Motor neuron (in vitro differentiated cells): ENCODE data around the gene PCDHA12. TPM values are rescaled to one million over a fixed set of nuclear protein-coding genes. Genes with fewer than 3 reads are reported as not detected.
A peak's percentile ranks its signal among the peaks of the same experiment; 100 is the strongest.
"Not testable (repeated sequence)": the region's sequence is repeated elsewhere in the genome, so short reads cannot be mapped to it uniquely, and the experiment has no call there.

Source experiments
- ATAC-seq, 8 experiments: fragments of 200-7000 bp; cut with Tn5 transposase; replicated peaks in 6 of 8; 2 replicates each; pipeline ENCODE4 v1.8.0; 2021; ENCODE audit warnings: mild to moderate bottlenecking in 8 of 8, moderate library complexity in 8 of 8
- H3K27ac ChIP-seq, 2 donors: fragments of 250-450 bp; sonication (Bioruptor Pico); 2 replicates each; pipeline ENCODE4 v1.9.0; 2021; ENCODE audit warnings: antibody characterized with exemption in 2 of 2, mild to moderate bottlenecking in 2 of 2, moderate library complexity in 1 of 2
- H3K4me1 ChIP-seq, 2 donors: fragments of 250-450 bp; sonication (Bioruptor Pico); replicated peaks in 1 of 2; 2 replicates each; pipeline ENCODE4 v1.6.1; 2021; ENCODE audit warnings: antibody characterized with exemption in 2 of 2, mild to moderate bottlenecking in 2 of 2, moderate library complexity in 1 of 2
- H3K4me3 ChIP-seq, 5 donors: fragments of 250-450 bp; sonication (Bioruptor Pico); 2 replicates each; pipeline ENCODE4 v1.9.0; 2021; ENCODE audit warnings: antibody characterized with exemption in 5 of 5, mild to moderate bottlenecking in 5 of 5, moderate library complexity in 4 of 5
- WGBS, 10 experiments: fragments of 450-650 bp; shearing (Covaris generic); methylation state at CpG; one replicate each; pipeline ENCODE4 v1.0.0; 2022; 5-methylcytosine and 5-hydroxymethylcytosine counted together
- in situ Hi-C, 9 experiments: fragments of 400-800 bp; cut with MboI; loops; one replicate each; pipeline ENCODE4 v1.15.0; 2021; ENCODE audit warnings: low sequenced_read_pairs in 9 of 9, low pct_unique_long_range_greater_than_20kb in 2 of 9; ENCODE audit not compliant: unreplicated experiment in 9 of 9
- total RNA-seq, 8 experiments: library from RNA; unstranded; fragments of 300-600 nt; gene quantifications; 2 replicates each; pipeline versions ENCODE4 v1.2.3 to v1.2.4, GENCODE V29; 2022

The PCDHA12 gene
- 10 to 100 TPM in 2 of 8 experiments, 1 to 10 TPM in 3, under 1 TPM in 2, not detected in 1; 0.13 to 22.5 (median 7.4) TPM for total RNA-seq

- peak in 4 of 8 experiments; percentile 61 to 84 (median 68) for ATAC-seq
- in situ Hi-C loops: loop anchor here in 2 of 9 experiments (10.0 to 25.0 kb wide), 2 partner anchors 162 to 169 kb away; no protein-coding TSS in a partner anchor
- H3K4me3 ChIP-seq: peak within 1 kb of the TSS in 4 of 5 donors; percentile 42 to 69 (median 52)
- no peaks in the 10 kb centered on the region for H3K4me1 ChIP-seq
- H3K27ac ChIP-seq: peak within 1 kb of the TSS in 1 of 2 donors; percentile 79
- WGBS, 10 experiments: 4 to 92% (median 27%) methylated on average over 8 to 36 of the region's 47 CpGs
Measured at GRCh38 chr5:140875085-140876065, at the start of gene PCDHA12. PCDHA12 (plus strand) TSS chr5:140875308; CDS start chr5:140875473, 165 bp downstream.

- Histone ChIP-seq H3K4me1 (no peaks in the 10 kb centered on the region), H3K4me3 (peak within 1 kb of the TSS in 1 of 5 donors; percentile 1), H3K27ac (no peak within 1 kb of the TSS)
- in situ Hi-C loops: no loop called here
- WGBS, 10 experiments: 0 to 96% (median 78%) methylated on average over 6 to 25 of the region's 27 CpGs; no CpG with 5 or more reads in 1 of the 10 experiments
- peak in 2 of 8 experiments; percentile 47 to 76 for ATAC-seq
Measured at GRCh38 chr5:140827704-140828361, 47.3 kb upstream of the PCDHA12 start, which contains the start of gene PCDHA6. PCDHA6 (plus strand) TSS chr5:140827960; CDS start chr5:140828092, 132 bp downstream.

GRCh38 chr5:140828362-140828737 lies 46.8 kb upstream of the PCDHA12 start:
- Histone ChIP-seq H3K4me1 (no peaks in the 10 kb centered on the region), H3K4me3 (peak overlapping the region in 1 of 5 donors; percentile 1), H3K27ac (no peak overlapping the region)
- in situ Hi-C loops: no loop called here
- ATAC-seq: peak in 1 of 8 experiments; percentile 24
- WGBS, 10 experiments: 0 to 96% (median 93%) methylated on average over 1 to 5 of the region's 18 CpGs; no CpG with 5 or more reads in 6 of the 10 experiments

GRCh38 chr5:140829511-140830501 lies 45.3 kb upstream of the PCDHA12 start:
- ATAC-seq, in situ Hi-C loops, H3K4me1 ChIP-seq, H3K27ac ChIP-seq, H3K4me3 ChIP-seq: not testable (repeated sequence)
- WGBS, 10 experiments: 30 to 99% (median 77%) methylated on average over 1 to 55 of the region's 106 CpGs; no CpG with 5 or more reads in 1 of the 10 experiments

GRCh38 chr5:140833993-140834392 lies 41.1 kb upstream of the PCDHA12 start, which contains the start of gene PCDHA7:
PCDHA7 (plus strand) TSS chr5:140834269; CDS start chr5:140834384, 115 bp downstream.
- H3K4me3 ChIP-seq: no peak within 1 kb of the TSS
- 8 to 100% (median 70%) methylated on average over 1 to 8 of the region's 8 CpGs for WGBS, 10 experiments
- no peak within 1 kb of the TSS for H3K27ac ChIP-seq
- H3K4me1 ChIP-seq: no peaks in the 10 kb centered on the region
- ATAC-seq: no peak
- in situ Hi-C loops: no loop called here

- H3K4me3 ChIP-seq, in situ Hi-C loops: not testable (repeated sequence)
Measured at GRCh38 chr5:140834439-140835008, 40.6 kb upstream of the PCDHA12 start.

GRCh38 chr5:140835622-140836510 lies 39.2 kb upstream of the PCDHA12 start:
- ATAC-seq: no peak
- Histone ChIP-seq H3K4me3 (no peak overlapping the region), H3K4me1 (no peaks in the 10 kb centered on the region), H3K27ac (no peak overlapping the region)
- WGBS, 10 experiments: 40 to 100% (median 95%) methylated on average over 3 to 39 of the region's 103 CpGs; no CpG with 5 or more reads in 1 of the 10 experiments
- in situ Hi-C loops: no loop called here

More at GRCh38 chr5:140834439-140835008, 40.6 kb upstream of the PCDHA12 start:
- not testable (repeated sequence) for H3K4me1 ChIP-seq, ATAC-seq, H3K27ac ChIP-seq
- WGBS, 10 experiments: 29 to 100% (median 88%) methylated on average over 1 to 10 of the region's 38 CpGs; no CpG with 5 or more reads in 6 of the 10 experiments

- no peak within 1 kb of the TSS for H3K27ac ChIP-seq
- no peak within 1 kb of the TSS for H3K4me3 ChIP-seq
- no peaks in the 10 kb centered on the region for H3K4me1 ChIP-seq
- 7 to 92% (median 77%) methylated on average over 2 to 15 of the region's 47 CpGs for WGBS, 10 experiments
- in situ Hi-C loops: no loop called here
- ATAC-seq: no peak
Measured at GRCh38 chr5:140840978-140841962, 33.8 kb upstream of the PCDHA12 start, which contains the start of gene PCDHA8. PCDHA8 (plus strand) TSS chr5:140841187; CDS start chr5:140841322, 135 bp downstream.

- H3K4me1 ChIP-seq: no peaks in the 10 kb centered on the region
- ATAC-seq: no peak
- in situ Hi-C loops: no loop called here
- H3K4me3 ChIP-seq: no peak overlapping the region
- 20 to 96% (median 85%) methylated on average over 1 to 15 of the region's 87 CpGs; no CpG with 5 or more reads in 3 of the 10 experiments for WGBS, 10 experiments
- H3K27ac ChIP-seq: no peak overlapping the region
Measured at GRCh38 chr5:140842798-140843733, 32.0 kb upstream of the PCDHA12 start.
